ENCODE measurements around the gene HMGCR. TPM values are rescaled to one million over a fixed set of nuclear protein-coding genes. Genes with fewer than 3 reads are reported as not detected.
"Not testable (repeated sequence)": the region's sequence is repeated elsewhere in the genome, so short reads cannot be mapped to it uniquely, and the experiment has no call there.

The HMGCR gene
- total and polyA plus RNA-seq, 7 donors: 9.7 to 61.9 (median 10.8) TPM

- intact Hi-C loops (cut with DNase I): no loop called here
- no peak overlapping the region for H3K27ac ChIP-seq
- no peak for DNase-seq
- TF ChIP-seq CTCF (IDR thresholded peaks at IDR 0.05) (no peak), POLR2A (IDR thresholded peaks at IDR 0.05) (no peak), POLR2AphosphoS5 (IDR thresholded peaks at IDR 0.05) (no peak), EP300 (IDR thresholded peaks at IDR 0.05) (no peak)
- WGBS, 2 donors: 10 to 46% methylated on average over 1 of the region's 1 CpG
- no peaks in the 10 kb centered on the region for H3K4me1 ChIP-seq
- H3K9me3 ChIP-seq: no peaks in the 10 kb centered on the region
- no peak overlapping the region for H3K4me3 ChIP-seq
- no peaks in the 10 kb centered on the region for H3K27me3 ChIP-seq
- no peaks in the 10 kb centered on the region for H3K36me3 ChIP-seq
Observed at GRCh38 chr5:75325242-75325641, 11.8 kb upstream of the HMGCR start.

GRCh38 chr5:75330404-75330803, 6.6 kb upstream of the HMGCR start:
- H3K27me3 ChIP-seq: no peaks in the 10 kb centered on the region
- no peak overlapping the region for H3K27ac ChIP-seq
- H3K36me3 ChIP-seq: no peaks in the 10 kb centered on the region
- WGBS, 2 donors: 80 to 90% methylated on average over 7 of the region's 7 CpGs
- no peaks in the 10 kb centered on the region for H3K9me3 ChIP-seq
- no peaks in the 10 kb centered on the region for H3K4me1 ChIP-seq
- no peak overlapping the region for H3K4me3 ChIP-seq
- intact Hi-C loops (cut with DNase I): no loop called here
- no peak for DNase-seq
- TF ChIP-seq POLR2A (IDR thresholded peaks at IDR 0.05): no peak
- no peak for TF ChIP-seq CTCF (IDR thresholded peaks at IDR 0.05)
- no peak for TF ChIP-seq EP300 (IDR thresholded peaks at IDR 0.05)
- TF ChIP-seq POLR2AphosphoS5 (IDR thresholded peaks at IDR 0.05): no peak

- no peak overlapping the region for H3K4me3 ChIP-seq
- H3K27me3 ChIP-seq: no peaks in the 10 kb centered on the region
- no peak for DNase-seq
- intact Hi-C loops (cut with DNase I): no loop called here
- H3K36me3 ChIP-seq: no peaks in the 10 kb centered on the region
- no peak for TF ChIP-seq POLR2A (IDR thresholded peaks at IDR 0.05)
- no peak for TF ChIP-seq POLR2AphosphoS5 (IDR thresholded peaks at IDR 0.05)
- no peak for TF ChIP-seq EP300 (IDR thresholded peaks at IDR 0.05)
- TF ChIP-seq CTCF (IDR thresholded peaks at IDR 0.05): no peak
- H3K4me1 ChIP-seq: peaks cover 0 to 6% (median 3%) of the 10 kb centered on the region in 4 donors
- no peak overlapping the region for H3K27ac ChIP-seq
- WGBS, 2 donors: 50 to 70% methylated on average over 4 of the region's 4 CpGs
- H3K9me3 ChIP-seq: no peaks in the 10 kb centered on the region
Observed at GRCh38 chr5:75331095-75332090, 5.6 kb upstream of the HMGCR start.

- DNase-seq: peak; percentile 58
- H3K27ac ChIP-seq; H3K27me3 ChIP-seq; H3K9me3 ChIP-seq; intact Hi-C loops (cut with DNase I); H3K4me3 ChIP-seq; H3K36me3 ChIP-seq: not testable (repeated sequence)
- WGBS, 2 donors: 97 to 98% methylated on average over 23 of the region's 23 CpGs
- H3K4me1 ChIP-seq: peaks cover 0 to 16% (median 12%) of the 10 kb centered on the region in 4 donors
Observed at GRCh38 chr5:75333759-75334158, 3.3 kb upstream of the HMGCR start.

- DNase-seq; H3K4me3 ChIP-seq; H3K27ac ChIP-seq; H3K36me3 ChIP-seq; H3K27me3 ChIP-seq; intact Hi-C loops (cut with DNase I); H3K9me3 ChIP-seq: not testable (repeated sequence)
- peaks cover 0 to 19% (median 14%) of the 10 kb centered on the region in 4 donors for H3K4me1 ChIP-seq
- 92 to 93% methylated on average over 9 to 10 of the region's 10 CpGs for WGBS, 2 donors
Observed at GRCh38 chr5:75334413-75334812, 2.6 kb upstream of the HMGCR start.
